ENCODE data around the gene FLT1. TPM values are rescaled to one million over a fixed set of nuclear protein-coding genes. Genes with fewer than 3 reads are reported as not detected.

Gene FLT1
- total and polyA plus RNA-seq, 12 donors, result 15.2 to 76.3 (median 44.5) TPM

GRCh38 chr13:28319528-28319927, 175.4 kb downstream of the FLT1 start:
- H3K9me3 ChIP-seq, result no peaks in the 10 kb centered on the region
- WGBS, 2 donors, result 74 to 80% methylated on average over 5 of the region's 5 CpGs
- intact Hi-C loops (cut with DNase I), result no loop called here
- ATAC-seq, result no peak
- no peaks in the 10 kb centered on the region for H3K27me3 ChIP-seq
- H3K27ac ChIP-seq, result no peak overlapping the region
- TF ChIP-seq CTCF (IDR thresholded peaks at IDR 0.05), result no peak
- peaks cover 0 to 57% (median 14%) of the 10 kb centered on the region in 9 donors for H3K4me1 ChIP-seq
- no peak for DNase-seq
- peaks cover 0 to 61% (median 0%) of the 10 kb centered on the region in 9 donors for H3K36me3 ChIP-seq
- H3K4me3 ChIP-seq, result no peak overlapping the region

- H3K27ac ChIP-seq, result no peak overlapping the region
- intact Hi-C loops (cut with DNase I), result no loop called here
These were observed 176.4 kb downstream of the FLT1 start for GRCh38 chr13:28318496-28318895.

GRCh38 chr13:28316836-28317235, 178.1 kb downstream of the FLT1 start:
- Histone ChIP-seq H3K9me3 (no peaks in the 10 kb centered on the region), H3K27me3 (no peaks in the 10 kb centered on the region), H3K4me1 (peaks cover 0 to 34% (median 8%) of the 10 kb centered on the region in 9 donors), H3K27ac (no peak overlapping the region), H3K36me3 (peaks cover 0 to 82% (median 0%) of the 10 kb centered on the region in 9 donors), H3K4me3 (no peak overlapping the region)
- ATAC-seq (no peak), DNase-seq (no peak)
- WGBS, 2 donors, result 85 to 88% methylated on average over 7 of the region's 7 CpGs
- no peak for TF ChIP-seq CTCF (IDR thresholded peaks at IDR 0.05)
- intact Hi-C loops (cut with DNase I), result no loop called here

More at GRCh38 chr13:28318496-28318895, 176.4 kb downstream of the FLT1 start:
- no peak for DNase-seq
- Histone ChIP-seq H3K36me3 (peaks cover 0 to 71% (median 0%) of the 10 kb centered on the region in 9 donors), H3K27me3 (no peaks in the 10 kb centered on the region), H3K4me1 (peaks cover 0 to 48% (median 8%) of the 10 kb centered on the region in 9 donors), H3K4me3 (no peak overlapping the region), H3K9me3 (no peaks in the 10 kb centered on the region)
- ATAC-seq, result peak in 1 of 8 donors; percentile 19
- no peak for TF ChIP-seq CTCF (IDR thresholded peaks at IDR 0.05)
- WGBS, 2 donors, result 57 to 66% methylated on average over 7 of the region's 7 CpGs

GRCh38 chr13:28316129-28316528, 178.8 kb downstream of the FLT1 start:
- Histone ChIP-seq H3K9me3 (no peaks in the 10 kb centered on the region), H3K4me3 (no peak overlapping the region), H3K27me3 (no peaks in the 10 kb centered on the region), H3K27ac (peak overlapping the region in 1 of 10 donors; percentile 8), H3K36me3 (peaks cover 0 to 82% (median 0%) of the 10 kb centered on the region in 9 donors), H3K4me1 (peaks cover 0 to 28% (median 7%) of the 10 kb centered on the region in 9 donors)
- intact Hi-C loops (cut with DNase I), result no loop called here
- peak in 4 of 8 donors; percentile 16 to 62 (median 39) for ATAC-seq
- TF ChIP-seq CTCF (IDR thresholded peaks at IDR 0.05), result no peak
- WGBS, 2 donors, result 65 to 68% methylated on average over 5 of the region's 5 CpGs
- DNase-seq, result no peak
